Measurements from ENCODE around the gene CFAP46. TPM values are rescaled to one million over a fixed set of nuclear protein-coding genes. Genes with fewer than 3 reads are reported as not detected.

Gene CFAP46
- polyA plus RNA-seq, 1 of the 3 experiments (the other 2 are of a cell fraction), result 3.9 TPM

DNA sequence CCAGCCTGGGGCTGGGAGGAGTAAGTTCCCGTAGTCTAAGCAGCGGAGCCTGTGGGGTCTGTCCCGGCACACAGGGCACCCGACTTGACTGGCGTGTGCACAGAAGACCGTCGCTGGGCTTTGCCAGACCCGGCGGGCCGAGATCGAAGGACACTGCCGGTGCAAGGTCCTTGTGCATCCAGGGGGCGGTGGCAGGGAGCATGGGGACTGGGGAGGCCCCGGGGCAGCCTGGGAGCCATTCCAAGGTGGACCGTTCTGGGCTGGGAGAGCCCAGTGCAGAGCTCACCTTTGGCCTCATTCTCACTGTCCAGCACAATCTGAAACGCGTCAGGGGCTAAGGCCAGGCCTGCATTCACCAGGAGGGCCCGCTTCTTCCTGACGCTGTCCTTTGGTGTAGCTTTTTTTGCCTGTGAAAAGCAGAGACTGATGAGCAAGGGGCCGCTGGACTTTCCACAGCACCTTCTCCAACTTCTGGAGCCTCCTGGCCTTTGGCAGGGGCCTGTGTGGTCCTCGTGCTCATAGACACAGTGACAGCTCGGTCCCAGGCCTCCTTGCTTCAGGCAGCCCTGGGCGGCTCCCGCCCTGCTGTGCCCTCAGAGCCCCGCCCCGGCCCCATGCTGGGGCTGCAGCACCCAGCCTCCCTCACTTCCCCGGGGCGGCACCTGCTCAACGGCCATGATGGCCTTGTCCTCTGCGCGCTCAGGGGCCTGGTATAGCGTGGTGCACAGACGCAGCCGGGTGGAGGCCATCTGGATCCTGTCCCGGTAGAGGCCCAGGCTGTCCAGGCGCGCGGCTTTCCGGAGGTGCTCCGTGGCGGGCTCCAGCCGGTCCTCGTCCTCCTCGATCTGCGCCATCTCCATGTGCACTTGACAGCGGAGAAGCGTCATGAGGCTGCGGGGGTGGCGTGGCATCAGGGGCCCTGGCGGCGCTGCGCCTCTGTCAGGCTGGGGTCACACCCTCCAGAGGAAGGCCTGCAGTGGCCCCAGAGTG lies 20.3 kb downstream of the CFAP46 start:
- POLR2A ChIA-PET, result no interaction called here
- CTCF ChIA-PET, result interaction anchor here (1.3 kb wide), 1 partner anchor 17 kb away, joined by 6 read pairs; no protein-coding TSS in a partner anchor
- Histone ChIP-seq H3K27me3 (ENCODE audit: insufficient read depth) (no peaks in the 10 kb centered on the region), H3K4me1 (ENCODE audit: control insufficient read depth in 1 of 2, insufficient read depth in 2 of 2, low read depth in 1 of 2, low read length in 1 of 2) (no peaks in the 10 kb centered on the region; a peak in 1 of 4 replicates), H3K79me2 (ENCODE audit: insufficient read depth) (no peaks in the 10 kb centered on the region), H3K4me3 (ENCODE audit: low read depth in 2 of 2, low read length in 1 of 2) (no peak overlapping the region), H3K4me2 (no peak overlapping the region), H3K36me3 (replicated peaks in 1 of 2; ENCODE audit: control insufficient read depth in 1 of 2, insufficient read depth in 2 of 2, low read length in 1 of 2) (no peaks in the 10 kb centered on the region), H2AFZ (ENCODE audit: low read depth) (no peak overlapping the region), H3K27ac (ENCODE audit: low read depth in 2 of 2, low read length in 1 of 2) (no peak overlapping the region), H3F3A (replicated peaks; ENCODE audit: insufficient read depth) (no peaks in the 10 kb centered on the region), H3K9ac (no peak overlapping the region), H4K20me1 (ENCODE audit: insufficient read depth) (no peaks in the 10 kb centered on the region), H3K9me2 (no peaks in the 10 kb centered on the region), H3K9me3 (no peaks in the 10 kb centered on the region)
- DNase-seq, result peak; percentile 44
- 83% methylated on average over 19 of the region's 52 CpGs for WGBS (ENCODE audit: low lambda C conversion rate)
- no peak for TF ChIP-seq MEF2A (IDR thresholded peaks at IDR 0.05; ENCODE audit: borderline replicate concordance, low read depth)
- TF ChIP-seq FOSL2 (IDR thresholded peaks at IDR 0.05; ENCODE audit: borderline replicate concordance, low read depth), result no peak
- no peak for TF ChIP-seq EZH2phosphoT487 (IDR thresholded peaks at IDR 0.05; ENCODE audit: borderline replicate concordance, low read depth)
- no peak for TF ChIP-seq MXI1 (IDR thresholded peaks at IDR 0.05; ENCODE audit: low read depth, low read length)
- TF ChIP-seq GATA2 (CRISPR knock-in tag; IDR thresholded peaks at IDR 0.05), result no peak
- no peak for TF ChIP-seq GABPA (IDR thresholded peaks at IDR 0.05; ENCODE audit: low read depth)
- TF ChIP-seq, protein P1, sequence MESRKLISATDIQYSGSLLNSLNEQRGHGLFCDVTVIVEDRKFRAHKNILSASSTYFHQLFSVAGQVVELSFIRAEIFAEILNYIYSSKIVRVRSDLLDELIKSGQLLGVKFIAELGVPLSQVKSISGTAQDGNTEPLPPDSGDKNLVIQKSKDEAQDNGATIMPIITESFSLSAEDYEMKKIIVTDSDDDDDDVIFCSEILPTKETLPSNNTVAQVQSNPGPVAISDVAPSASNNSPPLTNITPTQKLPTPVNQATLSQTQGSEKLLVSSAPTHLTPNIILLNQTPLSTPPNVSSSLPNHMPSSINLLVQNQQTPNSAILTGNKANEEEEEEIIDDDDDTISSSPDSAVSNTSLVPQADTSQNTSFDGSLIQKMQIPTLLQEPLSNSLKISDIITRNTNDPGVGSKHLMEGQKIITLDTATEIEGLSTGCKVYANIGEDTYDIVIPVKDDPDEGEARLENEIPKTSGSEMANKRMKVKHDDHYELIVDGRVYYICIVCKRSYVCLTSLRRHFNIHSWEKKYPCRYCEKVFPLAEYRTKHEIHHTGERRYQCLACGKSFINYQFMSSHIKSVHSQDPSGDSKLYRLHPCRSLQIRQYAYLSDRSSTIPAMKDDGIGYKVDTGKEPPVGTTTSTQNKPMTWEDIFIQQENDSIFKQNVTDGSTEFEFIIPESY (IDR thresholded peaks at IDR 0.05; ENCODE audit: borderline replicate concordance, low read depth), result no peak
- no peak for TF ChIP-seq FOXM1 (IDR thresholded peaks at IDR 0.05; ENCODE audit: low read depth)
- no peak for TF ChIP-seq RCOR1 (IDR thresholded peaks at IDR 0.05; ENCODE audit: low read length)
- no peak for TF ChIP-seq POLR2AphosphoS5 (IDR thresholded peaks at IDR 0.05; ENCODE audit: low read depth, low read length)
- TF ChIP-seq RXRA (IDR thresholded peaks at IDR 0.05; ENCODE audit: borderline replicate concordance, low read depth), result no peak
- TF ChIP-seq FOXJ3 (CRISPR knock-in tag; IDR thresholded peaks at IDR 0.05), result no peak
- no peak for TF ChIP-seq NRF1 (IDR thresholded peaks at IDR 0.05; ENCODE audit: low read depth, low read length)
- TF ChIP-seq, protein P2, sequence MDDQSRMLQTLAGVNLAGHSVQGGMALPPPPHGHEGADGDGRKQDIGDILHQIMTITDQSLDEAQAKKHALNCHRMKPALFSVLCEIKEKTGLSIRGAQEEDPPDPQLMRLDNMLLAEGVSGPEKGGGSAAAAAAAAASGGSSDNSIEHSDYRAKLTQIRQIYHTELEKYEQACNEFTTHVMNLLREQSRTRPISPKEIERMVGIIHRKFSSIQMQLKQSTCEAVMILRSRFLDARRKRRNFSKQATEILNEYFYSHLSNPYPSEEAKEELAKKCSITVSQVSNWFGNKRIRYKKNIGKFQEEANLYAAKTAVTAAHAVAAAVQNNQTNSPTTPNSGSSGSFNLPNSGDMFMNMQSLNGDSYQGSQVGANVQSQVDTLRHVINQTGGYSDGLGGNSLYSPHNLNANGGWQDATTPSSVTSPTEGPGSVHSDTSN (IDR thresholded peaks at IDR 0.05), result no peak
- no peak for TF ChIP-seq TAF1 (IDR thresholded peaks at IDR 0.05; ENCODE audit: borderline replicate concordance, low read depth, low read length)
- no peak for TF ChIP-seq EP300 (IDR thresholded peaks at IDR 0.05; ENCODE audit: borderline replicate concordance in 1 of 2, low read depth in 1 of 2, low read length in 1 of 2)
- TF ChIP-seq, protein P3, sequence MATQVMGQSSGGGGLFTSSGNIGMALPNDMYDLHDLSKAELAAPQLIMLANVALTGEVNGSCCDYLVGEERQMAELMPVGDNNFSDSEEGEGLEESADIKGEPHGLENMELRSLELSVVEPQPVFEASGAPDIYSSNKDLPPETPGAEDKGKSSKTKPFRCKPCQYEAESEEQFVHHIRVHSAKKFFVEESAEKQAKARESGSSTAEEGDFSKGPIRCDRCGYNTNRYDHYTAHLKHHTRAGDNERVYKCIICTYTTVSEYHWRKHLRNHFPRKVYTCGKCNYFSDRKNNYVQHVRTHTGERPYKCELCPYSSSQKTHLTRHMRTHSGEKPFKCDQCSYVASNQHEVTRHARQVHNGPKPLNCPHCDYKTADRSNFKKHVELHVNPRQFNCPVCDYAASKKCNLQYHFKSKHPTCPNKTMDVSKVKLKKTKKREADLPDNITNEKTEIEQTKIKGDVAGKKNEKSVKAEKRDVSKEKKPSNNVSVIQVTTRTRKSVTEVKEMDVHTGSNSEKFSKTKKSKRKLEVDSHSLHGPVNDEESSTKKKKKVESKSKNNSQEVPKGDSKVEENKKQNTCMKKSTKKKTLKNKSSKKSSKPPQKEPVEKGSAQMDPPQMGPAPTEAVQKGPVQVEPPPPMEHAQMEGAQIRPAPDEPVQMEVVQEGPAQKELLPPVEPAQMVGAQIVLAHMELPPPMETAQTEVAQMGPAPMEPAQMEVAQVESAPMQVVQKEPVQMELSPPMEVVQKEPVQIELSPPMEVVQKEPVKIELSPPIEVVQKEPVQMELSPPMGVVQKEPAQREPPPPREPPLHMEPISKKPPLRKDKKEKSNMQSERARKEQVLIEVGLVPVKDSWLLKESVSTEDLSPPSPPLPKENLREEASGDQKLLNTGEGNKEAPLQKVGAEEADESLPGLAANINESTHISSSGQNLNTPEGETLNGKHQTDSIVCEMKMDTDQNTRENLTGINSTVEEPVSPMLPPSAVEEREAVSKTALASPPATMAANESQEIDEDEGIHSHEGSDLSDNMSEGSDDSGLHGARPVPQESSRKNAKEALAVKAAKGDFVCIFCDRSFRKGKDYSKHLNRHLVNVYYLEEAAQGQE (IDR thresholded peaks at IDR 0.05; ENCODE audit: low read depth, low read length), result no peak
- TF ChIP-seq, protein P4, sequence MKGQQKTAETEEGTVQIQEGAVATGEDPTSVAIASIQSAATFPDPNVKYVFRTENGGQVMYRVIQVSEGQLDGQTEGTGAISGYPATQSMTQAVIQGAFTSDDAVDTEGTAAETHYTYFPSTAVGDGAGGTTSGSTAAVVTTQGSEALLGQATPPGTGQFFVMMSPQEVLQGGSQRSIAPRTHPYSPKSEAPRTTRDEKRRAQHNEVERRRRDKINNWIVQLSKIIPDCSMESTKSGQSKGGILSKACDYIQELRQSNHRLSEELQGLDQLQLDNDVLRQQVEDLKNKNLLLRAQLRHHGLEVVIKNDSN (IDR thresholded peaks at IDR 0.05; ENCODE audit: borderline replicate concordance, low read depth), result no peak
